Astrocyte of the cerebellum (primary cell): ENCODE measurements around the gene UTP15.

ENCODE experiments used
- DNase-seq: peaks from one replicate; pipeline ENCODE4 v3.0.0-alpha.2; 2011; ENCODE audit warnings: low read depth
- H3K4me3 ChIP-seq: 2 replicates; pipeline ENCODE4 v1.5.1; 2011; ENCODE audit warnings: mild to moderate bottlenecking, low read depth, low read length, moderate library complexity
- CTCF ChIP-seq: IDR thresholded peaks from 2 replicates; pipeline ENCODE4 v1.5.1; 2012; ENCODE audit warnings: low read length, low read depth, moderate library complexity, mild to moderate bottlenecking; ENCODE audit errors: missing control alignments
- in situ Hi-C: cut with HindIII; loops from 2 replicates; pipeline ENCODE4 v1.10.0; 2017; ENCODE audit warnings: low sequenced_read_pairs

The UTP15 gene

DNA sequence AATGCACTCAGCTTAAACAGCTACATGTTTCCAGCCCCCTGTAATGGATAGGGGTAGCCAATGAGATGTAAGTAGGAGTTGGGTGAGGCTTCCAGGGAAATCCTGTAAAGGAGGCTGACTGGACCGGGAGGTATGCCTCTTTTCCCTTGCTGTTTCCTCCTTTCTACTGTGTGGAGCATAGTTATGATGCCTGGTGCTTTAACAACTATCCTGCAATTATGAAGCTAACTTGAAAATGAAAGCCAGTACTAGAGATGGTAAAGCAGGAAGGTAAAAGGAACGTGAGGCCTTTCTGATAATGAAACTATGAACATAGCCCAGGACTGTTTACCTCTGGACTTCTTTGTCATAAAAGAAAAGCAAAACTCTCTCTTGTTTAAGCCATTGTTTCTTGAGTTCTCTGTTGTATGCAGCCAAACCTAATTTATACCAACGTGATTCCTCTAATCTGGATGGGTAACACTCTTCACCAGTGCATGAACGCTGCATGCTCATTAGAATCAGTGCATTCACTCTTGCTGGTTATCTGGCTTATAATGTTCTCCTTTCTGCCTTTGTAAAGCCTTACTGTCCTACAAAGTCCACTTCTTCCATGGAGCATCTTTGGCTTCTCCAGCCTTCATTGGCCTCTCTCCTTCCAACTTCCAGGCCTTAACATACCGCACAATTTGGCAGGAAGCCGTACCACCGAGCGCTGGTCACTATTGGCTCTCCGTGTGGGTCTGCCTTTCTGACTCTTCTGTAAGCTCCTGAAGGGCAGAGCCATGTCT lies 52.2 kb downstream of the UTP15 start:
- in situ Hi-C loops = no loop called here

GRCh38 chr5:73619606-73620333 lies 54.2 kb downstream of the UTP15 start:
- TF ChIP-seq CTCF = no peak
- no peak for DNase-seq
- H3K4me3 ChIP-seq = no peak overlapping the region
- in situ Hi-C loops = no loop called here

More for the DNA sequence above, 52.2 kb downstream of the UTP15 start:
- TF ChIP-seq CTCF = no peak
- no peak for DNase-seq
- H3K4me3 ChIP-seq = no peak overlapping the region

- H3K4me3 ChIP-seq = no peak overlapping the region
- in situ Hi-C loops = no loop called here
- no peak for DNase-seq
- no peak for TF ChIP-seq CTCF
Measured at GRCh38 chr5:73620334-73620687, 54.8 kb downstream of the UTP15 start.

DNA sequence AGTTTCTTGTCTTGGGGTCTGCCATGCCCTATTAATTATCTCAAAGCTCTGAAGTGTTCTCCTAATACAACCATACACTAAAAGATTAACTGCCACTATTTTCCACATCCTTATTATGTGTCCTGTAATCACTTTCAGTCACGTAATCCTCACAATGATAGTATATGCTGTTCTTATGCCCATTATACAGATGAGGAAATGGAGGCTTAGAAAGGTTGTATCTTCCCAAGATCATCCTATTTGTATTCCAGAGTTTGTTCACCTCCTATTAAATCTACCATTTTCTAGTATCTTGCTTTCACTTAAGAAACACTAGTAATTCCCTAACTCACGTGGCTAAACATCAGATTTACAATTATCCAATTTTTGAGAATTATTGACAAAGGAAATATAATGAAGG lies 57.5 kb downstream of the UTP15 start:
- in situ Hi-C loops = no loop called here
- no peak for DNase-seq

GRCh38 chr5:73623901-73624404 lies 58.4 kb downstream of the UTP15 start:
- no peak for TF ChIP-seq CTCF
- H3K4me3 ChIP-seq = no peak overlapping the region
- no peak for DNase-seq
- in situ Hi-C loops = no loop called here

More for the DNA sequence above, 57.5 kb downstream of the UTP15 start:
- no peak overlapping the region for H3K4me3 ChIP-seq
- no peak for TF ChIP-seq CTCF

GRCh38 chr5:73624888-73625287 lies 59.3 kb downstream of the UTP15 start:
- no peak for DNase-seq
- H3K4me3 ChIP-seq = no peak overlapping the region
- in situ Hi-C loops = no loop called here
- no peak for TF ChIP-seq CTCF
